Cardiac fibroblast (primary cell): Measurements from ENCODE around the gene ZNF627.

Experiments used
- DNase-seq, 2 donors: peaks; one replicate each; pipeline versions ENCODE4 v3.0.0 to v3.0.0-alpha.2; 2010; ENCODE audit warnings: low read depth in 2 of 2
- H3K4me3 ChIP-seq, 2 donors: replicated peaks in 1 of 2; 1 replicate in 1 of 2; 2 replicates in 1 of 2; pipeline ENCODE4 v1.5.1; 2011; ENCODE audit warnings: low read depth in 2 of 2, low read length in 2 of 2, mild to moderate bottlenecking in 2 of 2, moderate library complexity in 1 of 2
- CTCF ChIP-seq: IDR thresholded peaks from one replicate; pipeline ENCODE4 v1.5.1; 2011; ENCODE audit warnings: low read depth, mild to moderate bottlenecking, low read length, inconsistent platforms

The ZNF627 gene

GRCh38 chr19:11597202-11598102 is at the start of gene ZNF627:
TSS of gene ZNF627 (plus strand) at chr19:11597483. CDS start at chr19:11597628, 145 bp downstream.
- no peak for TF ChIP-seq CTCF
- peak; percentile 99 for DNase-seq
- peak within 1 kb of the TSS; percentile 76 to 89 for H3K4me3 ChIP-seq

GRCh38 chr19:11547929-11548700 is 49.2 kb upstream of the ZNF627 start:
- no peak for DNase-seq
- H3K4me3 ChIP-seq, result no peak overlapping the region
- TF ChIP-seq CTCF, result no peak

- DNase-seq, result no peak
- TF ChIP-seq CTCF, result no peak
- no peak overlapping the region for H3K4me3 ChIP-seq
Measured at GRCh38 chr19:11549386-11549953, 47.8 kb upstream of the ZNF627 start.

GRCh38 chr19:11550265-11550664 is 47.0 kb upstream of the ZNF627 start:
- no peak for TF ChIP-seq CTCF
- DNase-seq, result no peak
- H3K4me3 ChIP-seq, result no peak overlapping the region

GRCh38 chr19:11551603-11552235 is 45.6 kb upstream of the ZNF627 start:
- TF ChIP-seq CTCF, result peak; percentile 44
- H3K4me3 ChIP-seq, result no peak overlapping the region
- peak in 1 of 2 donors; percentile 20 for DNase-seq

- DNase-seq, result no peak
- TF ChIP-seq CTCF, result no peak
- H3K4me3 ChIP-seq, result no peak overlapping the region
Measured at GRCh38 chr19:11552666-11553372, 44.5 kb upstream of the ZNF627 start.
